SK-N-SH (cell line): ENCODE measurements around the gene CTCFL. TPM values are rescaled to one million over a fixed set of nuclear protein-coding genes. Genes with fewer than 3 reads are reported as not detected.

Experiments used
- CTCF ChIA-PET: fragments of 300-600, 350-600 bp; formaldehyde crosslinking; extraction: SDS; loops from one replicate; lab custom pipeline; 2021; lab: Yijun Ruan, JAX
- POLR2A ChIA-PET: fragments of 350-600 bp; sonication (Branson Sonifier 250); formaldehyde crosslinking; extraction: SDS; loops from one replicate; lab custom pipeline; 2020; ENCODE audit warnings: antibody characterized with exemption, inconsistent platforms; lab: Yijun Ruan, JAX
- DNase-seq: peaks from one replicate; pipeline ENCODE4 v3.0.0; 2012
- H2AFZ ChIP-seq: fragments of 200-600 bp; sonication (generic); 2 replicates; pipeline ENCODE4 v1.8.1; 2016; ENCODE audit warnings: antibody characterized with exemption, mild to moderate bottlenecking, low read depth
- H3F3A ChIP-seq: fragments of 200-600 bp; sonication (generic); replicated peaks from 2 replicates; pipeline ENCODE3; 2016; ENCODE audit warnings: antibody characterized with exemption, mild to moderate bottlenecking; ENCODE audit not compliant: insufficient read depth
- H3K27ac ChIP-seq, 2 experiments: fragments of 200-500 bp in 1 of 2; fragments of 200-600 bp in 1 of 2; sonication (Bioruptor generic) in 1 of 2; sonication (generic), shearing (Covaris generic) in 1 of 2; 2 replicates each; pipeline versions ENCODE4 v1.5.1 to v1.6.1; 2014 to 2016; ENCODE audit warnings: low read depth in 2 of 2, inconsistent platforms in 1 of 2, low read length in 1 of 2, mild to moderate bottlenecking in 1 of 2, mixed read lengths in 1 of 2
- H3K27me3 ChIP-seq: fragments of 200-600 bp; sonication (generic), shearing (Covaris generic); 2 replicates; pipeline ENCODE4 v1.6.1; 2016; ENCODE audit warnings: mixed run types; ENCODE audit not compliant: insufficient read depth
- H3K36me3 ChIP-seq, 2 experiments: fragments of 200-500 bp in 1 of 2; fragments of 200-600 bp in 1 of 2; sonication (Bioruptor generic) in 1 of 2; sonication (generic) in 1 of 2; replicated peaks in 1 of 2; 2 replicates each; pipeline versions ENCODE3 to v1.5.1; 2014 to 2016; ENCODE audit warnings: low read length in 1 of 2, mild to moderate bottlenecking in 1 of 2; ENCODE audit not compliant: insufficient read depth in 2 of 2, control insufficient read depth in 1 of 2
- H3K4me1 ChIP-seq, 2 experiments: fragments of 200-500 bp in 1 of 2; fragments of 200-600 bp in 1 of 2; sonication (Bioruptor generic) in 1 of 2; sonication (generic), shearing (Covaris generic) in 1 of 2; 2 replicates each; pipeline versions ENCODE4 v1.5.1 to v1.6.1; 2014 to 2016; ENCODE audit warnings: low read depth in 1 of 2, low read length in 1 of 2, mixed run types in 1 of 2; ENCODE audit not compliant: insufficient read depth in 2 of 2, control insufficient read depth in 1 of 2
- H3K4me2 ChIP-seq: fragments of 200-600 bp; sonication (generic), shearing (Covaris generic); 2 replicates; pipeline ENCODE4 v1.6.1; 2017; ENCODE audit warnings: mixed run types
- H3K4me3 ChIP-seq, 2 experiments: fragments of 200-500 bp in 1 of 2; fragments of 200-600 bp in 1 of 2; sonication (Bioruptor generic) in 1 of 2; sonication (generic), shearing (Covaris generic) in 1 of 2; 2 replicates each; pipeline versions ENCODE4 v1.5.1 to v1.8.1; 2014 to 2016; ENCODE audit warnings: low read depth in 2 of 2, inconsistent platforms in 1 of 2, low read length in 1 of 2, mild to moderate bottlenecking in 1 of 2, mixed read lengths in 1 of 2, moderate library complexity in 1 of 2
- H3K79me2 ChIP-seq: fragments of 200-600 bp; sonication (generic); 2 replicates; pipeline ENCODE4 v1.8.1; 2017; ENCODE audit warnings: mild to moderate bottlenecking; ENCODE audit not compliant: insufficient read depth
- H3K9ac ChIP-seq: fragments of 200-600 bp; sonication (generic); 2 replicates; pipeline ENCODE4 v1.6.1; 2017; ENCODE audit warnings: mixed run types
- H3K9me2 ChIP-seq: fragments of 200-600 bp; sonication (generic); 2 replicates; pipeline ENCODE4 v1.6.1; 2017; ENCODE audit warnings: mixed run types
- H3K9me3 ChIP-seq: fragments of 200-600 bp; sonication (generic); 2 replicates; pipeline ENCODE4 v1.6.1; 2017; ENCODE audit warnings: mixed run types, mild to moderate bottlenecking, moderate library complexity
- H4K20me1 ChIP-seq: fragments of 200-600 bp; sonication (generic); 2 replicates; pipeline ENCODE4 v1.6.1; 2017; ENCODE audit warnings: mild to moderate bottlenecking, mixed run types; ENCODE audit not compliant: insufficient read depth
- EZH2phosphoT487 ChIP-seq: fragments of 200-600 bp; sonication (generic); IDR thresholded peaks from 2 replicates; pipeline ENCODE4 v1.6.1; 2017; ENCODE audit warnings: low read depth, mixed run types, mild to moderate bottlenecking, antibody characterized with exemption, moderate library complexity, borderline replicate concordance
- FOXJ3 ChIP-seq: sonication (generic); formaldehyde crosslinking; IDR thresholded peaks from 2 replicates; pipeline ENCODE4 v1.5.1; 2020; ENCODE audit warnings: mild to moderate bottlenecking, missing genetic modification reagents
- GABPA ChIP-seq: IDR thresholded peaks from 2 replicates; pipeline ENCODE4 v1.4.0; 2012; ENCODE audit warnings: low read depth, mild to moderate bottlenecking
- GATA2 ChIP-seq: sonication (generic); formaldehyde crosslinking; IDR thresholded peaks from 2 replicates; pipeline ENCODE4 v1.5.0; 2020; ENCODE audit warnings: mild to moderate bottlenecking, missing genetic modification reagents
- JUND ChIP-seq: IDR thresholded peaks from 2 replicates; pipeline ENCODE4 v1.4.0; 2012
- MEF2A ChIP-seq: IDR thresholded peaks from 2 replicates; pipeline ENCODE4 v1.4.0; 2012; ENCODE audit warnings: low read depth, borderline replicate concordance
- NFIC ChIP-seq: IDR thresholded peaks from 2 replicates; pipeline ENCODE4 v1.4.0; 2012; ENCODE audit warnings: borderline replicate concordance
- NRF1 ChIP-seq: IDR thresholded peaks from 2 replicates; pipeline ENCODE4 v1.6.1; 2012; ENCODE audit warnings: low read depth, mild to moderate bottlenecking, low read length
- RFX5 ChIP-seq: IDR thresholded peaks from 2 replicates; pipeline ENCODE4 v1.6.1; 2012; ENCODE audit warnings: mild to moderate bottlenecking, improper control_type of control experiment, low read length
- RXRA ChIP-seq: IDR thresholded peaks from 2 replicates; pipeline ENCODE4 v1.4.0; 2012; ENCODE audit warnings: low read depth, mild to moderate bottlenecking, borderline replicate concordance
- SMC3 ChIP-seq: IDR thresholded peaks from 2 replicates; pipeline ENCODE4 v1.6.1; 2012; ENCODE audit warnings: low read depth, low read length, improper control_type of control experiment
- TAF1 ChIP-seq: IDR thresholded peaks from 2 replicates; pipeline ENCODE4 v1.6.1; 2012; ENCODE audit warnings: low read depth, mild to moderate bottlenecking, low read length, moderate library complexity, borderline replicate concordance
- TCF12 ChIP-seq: IDR thresholded peaks from 2 replicates; pipeline ENCODE4 v1.4.0; 2012
- YY1 ChIP-seq: IDR thresholded peaks from 2 replicates; pipeline ENCODE4 v1.4.0; 2012; ENCODE audit warnings: low read depth, mild to moderate bottlenecking
- WGBS: methylation state at CpG from one replicate; pipeline ENCODE4 v1.1.6; 2017; ENCODE audit warnings: low lambda C conversion rate; 5-methylcytosine and 5-hydroxymethylcytosine counted together
- polyA plus RNA-seq, 3 experiments: library from polyadenylated mRNA; depleted of rRNA; stranded (reverse); fragments of >200 nt; gene quantifications; 2 replicates each; pipeline ENCODE4 v1.2.3, GENCODE V29; 2012
- TF ChIP-seq, protein P1 (sequence below): fragments of 150-350 bp; IDR thresholded peaks from 2 replicates; pipeline ENCODE4 v1.6.1; 2017; ENCODE audit warnings: antibody characterized with exemption, low read length, low read depth, borderline replicate concordance
- TF ChIP-seq, protein P2 (sequence below): IDR thresholded peaks from 2 replicates; pipeline ENCODE4 v1.4.0; 2012; ENCODE audit warnings: low read depth
- TF ChIP-seq, protein P3 (sequence below): fragments of 200-600 bp; sonication (generic); IDR thresholded peaks from 2 replicates; pipeline ENCODE4 v1.6.1; 2017; ENCODE audit warnings: antibody characterized with exemption, mild to moderate bottlenecking, moderate library complexity
- TF ChIP-seq, protein P4 (sequence below): IDR thresholded peaks from 2 replicates; pipeline ENCODE4 v1.6.1; 2012; ENCODE audit warnings: mild to moderate bottlenecking, low read depth, low read length, moderate library complexity
- TF ChIP-seq, protein P5 (sequence below): IDR thresholded peaks from 2 replicates; pipeline ENCODE4 v1.4.0; 2012; ENCODE audit warnings: low read depth, borderline replicate concordance

Gene CTCFL
- polyA plus RNA-seq, 1 of the 3 experiments (the other 2 are of a cell fraction), result not detected

DNA sequence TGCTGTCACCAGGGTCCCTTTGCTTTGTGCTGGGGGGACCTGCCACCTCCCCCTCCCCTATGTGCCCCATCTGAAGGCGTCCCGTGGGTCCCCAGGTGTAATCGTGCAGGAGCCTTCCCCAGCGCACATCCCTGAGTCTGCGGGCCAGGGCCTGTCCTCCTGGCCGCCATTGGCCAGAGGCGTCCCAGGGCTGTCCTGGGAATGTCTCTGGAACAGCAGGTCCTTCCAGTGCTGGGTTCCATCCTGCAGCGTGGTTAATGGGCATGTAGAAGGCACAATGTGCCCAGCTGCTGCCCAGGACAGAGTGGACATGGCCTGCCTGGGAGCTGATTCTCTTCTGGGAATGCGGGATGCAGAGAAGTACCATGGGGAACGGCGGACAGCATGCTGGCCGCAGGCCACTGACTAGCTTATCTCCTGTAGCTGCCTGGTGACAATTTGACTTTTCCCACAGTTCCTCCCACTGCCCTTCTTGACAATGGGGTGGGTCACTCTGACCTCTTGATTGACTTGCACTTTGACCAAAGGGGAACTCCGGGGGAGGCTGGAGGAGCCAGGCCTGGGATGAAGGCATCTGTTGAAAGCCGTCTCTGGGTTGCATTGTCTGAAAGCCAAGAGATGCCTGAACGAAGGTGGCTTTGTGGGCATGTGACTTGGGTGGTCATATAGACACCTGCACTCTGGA lies 64.0 kb downstream of the CTCFL start:
- ChIA-PET POLR2A (no interaction called here), CTCF (no interaction called here)
- Histone ChIP-seq H3K4me1 (no peaks in the 10 kb centered on the region; a peak in 1 of 4 replicates), H3K4me2 (no peak overlapping the region), H3K27me3 (no peaks in the 10 kb centered on the region), H4K20me1 (no peaks in the 10 kb centered on the region), H3K79me2 (no peaks in the 10 kb centered on the region), H3K4me3 (no peak overlapping the region), H3K9me2 (no peaks in the 10 kb centered on the region), H3K27ac (no peak overlapping the region), H3F3A (no peaks in the 10 kb centered on the region), H3K9ac (no peak overlapping the region), H3K9me3 (no peaks in the 10 kb centered on the region), H3K36me3 (no peaks in the 10 kb centered on the region), H2AFZ (no peak overlapping the region)
- 69% methylated on average over 13 of the region's 15 CpGs for WGBS
- no peak for DNase-seq
- TF ChIP-seq NFIC (no peak), MEF2A (no peak), GATA2 (CRISPR knock-in tag) (no peak)
- TF ChIP-seq, protein P1, sequence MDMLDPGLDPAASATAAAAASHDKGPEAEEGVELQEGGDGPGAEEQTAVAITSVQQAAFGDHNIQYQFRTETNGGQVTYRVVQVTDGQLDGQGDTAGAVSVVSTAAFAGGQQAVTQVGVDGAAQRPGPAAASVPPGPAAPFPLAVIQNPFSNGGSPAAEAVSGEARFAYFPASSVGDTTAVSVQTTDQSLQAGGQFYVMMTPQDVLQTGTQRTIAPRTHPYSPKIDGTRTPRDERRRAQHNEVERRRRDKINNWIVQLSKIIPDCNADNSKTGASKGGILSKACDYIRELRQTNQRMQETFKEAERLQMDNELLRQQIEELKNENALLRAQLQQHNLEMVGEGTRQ, result no peak

DNA sequence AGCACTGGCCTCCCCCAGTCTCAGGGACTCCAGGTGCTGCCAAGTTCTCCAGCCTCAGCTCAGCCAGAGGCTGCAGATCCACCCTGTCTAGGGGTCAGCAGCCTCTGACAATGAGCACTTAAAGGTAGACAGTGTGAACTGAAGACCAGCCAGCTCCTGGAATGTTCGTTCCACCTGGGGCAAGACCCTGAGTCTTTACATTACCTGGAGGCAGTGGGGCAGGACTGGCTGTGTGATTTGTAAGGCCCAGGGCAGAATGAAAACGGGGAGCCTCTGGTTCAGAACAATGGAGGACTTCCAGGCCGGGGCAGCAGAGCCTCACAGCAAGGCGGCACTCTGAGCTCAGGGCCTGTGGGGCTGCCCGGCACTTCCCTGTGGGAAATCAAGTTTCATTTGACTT lies 65.0 kb downstream of the CTCFL start:
- CTCF ChIA-PET, result no interaction called here

More for the DNA sequence above, 65.0 kb downstream of the CTCFL start:
- Histone ChIP-seq H3K79me2 (no peaks in the 10 kb centered on the region), H4K20me1 (no peaks in the 10 kb centered on the region), H3F3A (no peaks in the 10 kb centered on the region), H3K9me2 (no peaks in the 10 kb centered on the region), H3K4me1 (no peaks in the 10 kb centered on the region; a peak in 1 of 4 replicates), H3K27me3 (no peaks in the 10 kb centered on the region), H3K4me3 (no peak overlapping the region), H3K4me2 (no peak overlapping the region), H2AFZ (no peak overlapping the region), H3K27ac (no peak overlapping the region), H3K9ac (no peak overlapping the region), H3K36me3 (no peaks in the 10 kb centered on the region), H3K9me3 (no peaks in the 10 kb centered on the region)
- WGBS, result 37% methylated on average over 2 of the region's 5 CpGs
- no peak for DNase-seq
- TF ChIP-seq MEF2A (no peak), GATA2 (CRISPR knock-in tag) (no peak), EZH2phosphoT487 (no peak), TAF1 (no peak), NRF1 (no peak), RFX5 (no peak), RXRA (no peak), TCF12 (no peak), JUND (no peak), GABPA (no peak), FOXJ3 (no peak), SMC3 (no peak), YY1 (no peak)
- TF ChIP-seq, protein P2, sequence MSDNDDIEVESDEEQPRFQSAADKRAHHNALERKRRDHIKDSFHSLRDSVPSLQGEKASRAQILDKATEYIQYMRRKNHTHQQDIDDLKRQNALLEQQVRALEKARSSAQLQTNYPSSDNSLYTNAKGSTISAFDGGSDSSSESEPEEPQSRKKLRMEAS, result no peak
- TF ChIP-seq, protein P3, sequence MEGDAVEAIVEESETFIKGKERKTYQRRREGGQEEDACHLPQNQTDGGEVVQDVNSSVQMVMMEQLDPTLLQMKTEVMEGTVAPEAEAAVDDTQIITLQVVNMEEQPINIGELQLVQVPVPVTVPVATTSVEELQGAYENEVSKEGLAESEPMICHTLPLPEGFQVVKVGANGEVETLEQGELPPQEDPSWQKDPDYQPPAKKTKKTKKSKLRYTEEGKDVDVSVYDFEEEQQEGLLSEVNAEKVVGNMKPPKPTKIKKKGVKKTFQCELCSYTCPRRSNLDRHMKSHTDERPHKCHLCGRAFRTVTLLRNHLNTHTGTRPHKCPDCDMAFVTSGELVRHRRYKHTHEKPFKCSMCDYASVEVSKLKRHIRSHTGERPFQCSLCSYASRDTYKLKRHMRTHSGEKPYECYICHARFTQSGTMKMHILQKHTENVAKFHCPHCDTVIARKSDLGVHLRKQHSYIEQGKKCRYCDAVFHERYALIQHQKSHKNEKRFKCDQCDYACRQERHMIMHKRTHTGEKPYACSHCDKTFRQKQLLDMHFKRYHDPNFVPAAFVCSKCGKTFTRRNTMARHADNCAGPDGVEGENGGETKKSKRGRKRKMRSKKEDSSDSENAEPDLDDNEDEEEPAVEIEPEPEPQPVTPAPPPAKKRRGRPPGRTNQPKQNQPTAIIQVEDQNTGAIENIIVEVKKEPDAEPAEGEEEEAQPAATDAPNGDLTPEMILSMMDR, result no peak
- TF ChIP-seq, protein P4, sequence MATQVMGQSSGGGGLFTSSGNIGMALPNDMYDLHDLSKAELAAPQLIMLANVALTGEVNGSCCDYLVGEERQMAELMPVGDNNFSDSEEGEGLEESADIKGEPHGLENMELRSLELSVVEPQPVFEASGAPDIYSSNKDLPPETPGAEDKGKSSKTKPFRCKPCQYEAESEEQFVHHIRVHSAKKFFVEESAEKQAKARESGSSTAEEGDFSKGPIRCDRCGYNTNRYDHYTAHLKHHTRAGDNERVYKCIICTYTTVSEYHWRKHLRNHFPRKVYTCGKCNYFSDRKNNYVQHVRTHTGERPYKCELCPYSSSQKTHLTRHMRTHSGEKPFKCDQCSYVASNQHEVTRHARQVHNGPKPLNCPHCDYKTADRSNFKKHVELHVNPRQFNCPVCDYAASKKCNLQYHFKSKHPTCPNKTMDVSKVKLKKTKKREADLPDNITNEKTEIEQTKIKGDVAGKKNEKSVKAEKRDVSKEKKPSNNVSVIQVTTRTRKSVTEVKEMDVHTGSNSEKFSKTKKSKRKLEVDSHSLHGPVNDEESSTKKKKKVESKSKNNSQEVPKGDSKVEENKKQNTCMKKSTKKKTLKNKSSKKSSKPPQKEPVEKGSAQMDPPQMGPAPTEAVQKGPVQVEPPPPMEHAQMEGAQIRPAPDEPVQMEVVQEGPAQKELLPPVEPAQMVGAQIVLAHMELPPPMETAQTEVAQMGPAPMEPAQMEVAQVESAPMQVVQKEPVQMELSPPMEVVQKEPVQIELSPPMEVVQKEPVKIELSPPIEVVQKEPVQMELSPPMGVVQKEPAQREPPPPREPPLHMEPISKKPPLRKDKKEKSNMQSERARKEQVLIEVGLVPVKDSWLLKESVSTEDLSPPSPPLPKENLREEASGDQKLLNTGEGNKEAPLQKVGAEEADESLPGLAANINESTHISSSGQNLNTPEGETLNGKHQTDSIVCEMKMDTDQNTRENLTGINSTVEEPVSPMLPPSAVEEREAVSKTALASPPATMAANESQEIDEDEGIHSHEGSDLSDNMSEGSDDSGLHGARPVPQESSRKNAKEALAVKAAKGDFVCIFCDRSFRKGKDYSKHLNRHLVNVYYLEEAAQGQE, result no peak
- TF ChIP-seq, protein P5, sequence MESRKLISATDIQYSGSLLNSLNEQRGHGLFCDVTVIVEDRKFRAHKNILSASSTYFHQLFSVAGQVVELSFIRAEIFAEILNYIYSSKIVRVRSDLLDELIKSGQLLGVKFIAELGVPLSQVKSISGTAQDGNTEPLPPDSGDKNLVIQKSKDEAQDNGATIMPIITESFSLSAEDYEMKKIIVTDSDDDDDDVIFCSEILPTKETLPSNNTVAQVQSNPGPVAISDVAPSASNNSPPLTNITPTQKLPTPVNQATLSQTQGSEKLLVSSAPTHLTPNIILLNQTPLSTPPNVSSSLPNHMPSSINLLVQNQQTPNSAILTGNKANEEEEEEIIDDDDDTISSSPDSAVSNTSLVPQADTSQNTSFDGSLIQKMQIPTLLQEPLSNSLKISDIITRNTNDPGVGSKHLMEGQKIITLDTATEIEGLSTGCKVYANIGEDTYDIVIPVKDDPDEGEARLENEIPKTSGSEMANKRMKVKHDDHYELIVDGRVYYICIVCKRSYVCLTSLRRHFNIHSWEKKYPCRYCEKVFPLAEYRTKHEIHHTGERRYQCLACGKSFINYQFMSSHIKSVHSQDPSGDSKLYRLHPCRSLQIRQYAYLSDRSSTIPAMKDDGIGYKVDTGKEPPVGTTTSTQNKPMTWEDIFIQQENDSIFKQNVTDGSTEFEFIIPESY, result no peak
- POLR2A ChIA-PET, result no interaction called here
